Stimulated activated CD8-positive, alpha-beta memory T cell treated with anti-CD3 and anti-CD28 coated beads, Interleukin-4, amount 100 ng/mL, for 24 hours (primary cell): ENCODE data around the gene FGFRL1.
"Not testable (repeated sequence)": the region's sequence is repeated elsewhere in the genome, so short reads cannot be mapped to it uniquely, and the experiment has no call there.

Source experiments
- DNase-seq: peaks from one replicate; pipeline ENCODE4 v3.0.0-alpha.2; 2020; ENCODE audit warnings: low read depth

The FGFRL1 gene

DNA sequence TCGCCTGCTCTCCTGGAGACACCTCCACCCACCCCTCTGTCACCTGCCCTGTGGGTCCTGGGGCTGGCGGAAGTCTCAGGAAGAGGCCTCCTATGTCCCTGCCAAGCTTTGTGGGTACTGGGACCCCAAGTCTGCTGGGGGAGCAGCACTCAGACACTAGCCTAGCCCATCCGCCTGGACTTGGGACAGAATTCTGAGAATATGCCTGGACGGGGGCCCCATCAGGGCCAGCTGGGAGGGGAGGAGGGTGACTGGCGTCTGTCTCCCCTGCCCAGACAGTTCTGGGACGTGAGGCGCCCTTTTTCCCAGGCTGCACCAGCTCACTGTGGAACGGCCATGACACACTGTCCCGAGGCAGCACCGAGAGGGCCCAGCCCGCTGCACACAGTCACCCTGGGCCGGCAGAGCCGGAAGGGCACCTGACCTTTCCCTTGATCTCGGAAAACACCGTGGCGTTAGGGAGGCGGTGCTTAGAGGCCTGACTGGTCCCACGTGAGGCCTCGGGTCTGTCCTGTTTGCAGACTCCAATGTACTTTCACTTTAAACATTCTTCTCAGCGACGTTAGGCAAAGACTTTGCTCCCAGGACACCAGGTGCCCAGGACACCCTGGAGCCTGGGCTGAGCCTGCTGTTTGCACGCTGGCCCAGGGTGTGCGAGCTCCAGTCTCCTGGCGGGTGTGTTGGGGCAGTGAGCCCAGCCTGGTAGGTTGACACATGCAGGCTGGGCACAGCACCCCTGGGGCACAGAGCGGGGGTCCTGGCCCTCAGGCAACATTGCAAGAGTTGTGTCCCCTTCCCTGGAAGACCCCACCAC is 18.9 kb upstream of the FGFRL1 start:
- no peak for DNase-seq

DNA sequence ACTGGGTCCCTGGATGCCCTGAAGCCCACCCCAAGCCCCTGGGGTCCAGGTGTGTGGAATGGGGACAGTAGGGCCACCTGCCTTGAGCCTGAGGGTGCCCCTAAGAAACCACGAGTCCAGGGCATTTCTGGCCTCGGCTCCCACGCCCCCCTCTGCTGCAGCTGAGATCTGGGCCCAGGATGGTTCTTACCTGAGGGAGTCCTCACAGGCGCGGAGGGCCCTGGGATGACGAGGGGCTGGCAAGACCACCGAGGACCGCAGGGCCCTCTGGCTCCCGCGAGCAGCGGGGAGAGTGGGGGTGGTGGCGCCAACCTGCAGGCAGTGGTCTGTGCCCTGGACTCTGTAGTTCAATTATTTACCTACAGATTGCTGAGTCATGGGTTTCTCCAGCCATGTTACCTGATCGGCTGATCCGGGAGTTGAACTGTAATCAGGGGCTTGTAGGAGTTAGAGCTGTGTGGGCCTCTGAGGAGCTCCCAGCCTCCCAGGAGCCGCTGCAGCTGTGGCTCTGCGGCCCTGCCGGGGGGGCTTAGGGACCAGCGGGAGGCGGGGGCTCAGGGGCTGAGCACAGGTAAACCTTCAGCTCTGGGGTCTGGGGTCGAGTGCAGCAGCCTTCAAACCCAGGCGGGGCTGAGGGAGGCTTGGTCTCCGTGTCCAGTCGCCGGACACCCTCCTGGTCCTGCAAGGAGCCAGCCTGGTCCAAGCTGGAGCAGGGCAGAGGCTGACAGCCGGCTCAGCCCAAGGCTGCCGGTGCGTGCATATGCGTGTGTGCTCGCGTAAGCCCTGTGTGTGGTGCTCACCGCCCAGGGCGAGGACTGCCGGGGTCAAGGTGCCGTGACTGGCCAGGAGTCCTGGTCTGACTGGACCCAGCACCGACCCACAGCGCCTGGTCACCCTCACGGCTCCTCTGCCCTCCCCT is 18.1 kb upstream of the FGFRL1 start, which contains the start of gene SLC26A1:
Gene SLC26A1 (minus strand): TSS at position 294 of the 919 bp plus-strand sequence. CDS start 1,701 bp downstream, outside the sequence.
- DNase-seq = no peak

DNA sequence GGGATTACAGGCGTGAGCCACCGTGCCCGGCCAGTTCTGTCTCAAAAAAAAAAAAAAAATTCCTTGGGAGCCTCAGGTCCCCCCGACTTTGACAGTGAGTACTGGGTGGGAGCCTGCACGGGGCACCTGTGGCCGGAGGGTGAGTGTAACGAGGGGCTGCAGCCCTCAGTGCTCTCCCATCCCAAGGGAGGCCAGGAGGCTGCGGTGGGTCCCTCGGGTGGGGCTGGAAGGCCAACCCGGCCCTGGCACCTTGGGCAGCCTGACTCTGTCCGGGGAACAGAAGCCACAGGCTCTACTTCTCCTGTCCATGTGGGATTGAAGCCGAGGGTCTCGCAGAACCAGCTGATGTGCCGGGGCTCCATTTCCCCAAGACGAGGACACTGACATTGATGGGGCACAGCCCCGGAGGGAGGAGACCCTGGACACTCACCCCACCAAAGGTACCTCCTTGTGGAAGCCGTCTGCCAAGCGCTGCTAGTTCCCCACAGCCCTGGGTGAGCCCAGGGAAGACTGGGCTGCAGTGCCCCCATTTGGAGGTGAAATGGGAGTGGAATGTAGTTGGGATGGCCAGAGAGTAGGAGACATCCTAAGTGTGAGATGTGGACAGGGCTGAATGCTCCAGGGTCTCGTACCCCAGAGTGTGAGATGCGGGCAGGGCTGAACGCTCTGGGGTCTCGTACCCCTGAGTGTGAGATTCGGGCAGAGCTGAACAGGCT is 16.0 kb upstream of the FGFRL1 start:
- no peak for DNase-seq

DNA sequence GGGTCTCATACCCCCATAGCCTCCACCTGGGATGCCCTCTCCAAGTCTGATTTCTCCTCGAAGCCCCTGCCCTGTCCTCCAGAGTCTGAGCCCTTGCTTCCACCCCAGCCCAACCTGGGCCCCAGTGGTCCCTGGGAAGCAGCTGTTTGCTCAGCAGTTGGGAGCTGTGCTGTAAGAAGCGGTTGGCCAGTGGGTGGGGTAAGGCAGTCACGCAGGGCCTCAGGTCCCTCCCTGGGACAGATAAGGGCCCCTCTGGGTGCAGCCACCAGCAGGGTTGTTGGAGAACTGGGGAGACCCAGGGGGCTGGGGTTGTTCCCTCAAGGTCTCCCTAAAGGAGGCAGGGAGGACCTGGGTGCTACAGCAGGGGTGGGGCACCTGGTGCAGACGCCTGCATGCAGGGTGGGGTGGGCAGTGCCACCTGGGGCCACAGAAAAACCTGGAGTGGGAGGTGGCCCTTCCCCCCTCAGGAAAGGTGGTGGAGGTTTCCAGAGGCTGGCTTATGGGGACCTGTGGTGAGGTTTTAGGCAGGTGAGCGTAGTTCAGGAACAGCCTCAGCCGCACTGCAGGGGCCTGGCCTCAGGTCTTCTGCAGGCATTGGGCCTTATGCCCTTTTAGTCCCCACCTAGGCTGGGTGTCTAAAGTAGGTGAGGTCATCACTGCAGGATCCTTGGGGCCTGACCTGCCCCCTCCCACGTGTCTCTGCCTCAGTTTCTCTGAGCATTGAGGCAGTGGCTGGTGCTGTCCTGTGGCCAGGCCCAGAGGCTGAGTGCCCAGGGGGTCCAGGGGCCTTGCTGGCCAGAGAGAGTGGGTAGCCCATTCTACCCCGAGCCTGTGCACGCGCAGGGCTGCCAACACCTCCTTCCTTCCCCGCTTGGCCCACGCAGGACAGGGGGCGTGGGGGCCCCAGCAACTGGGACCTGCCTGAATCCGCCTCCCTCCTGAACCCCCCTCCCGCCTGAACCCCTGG is 15.1 kb upstream of the FGFRL1 start:
- no peak for DNase-seq

DNA sequence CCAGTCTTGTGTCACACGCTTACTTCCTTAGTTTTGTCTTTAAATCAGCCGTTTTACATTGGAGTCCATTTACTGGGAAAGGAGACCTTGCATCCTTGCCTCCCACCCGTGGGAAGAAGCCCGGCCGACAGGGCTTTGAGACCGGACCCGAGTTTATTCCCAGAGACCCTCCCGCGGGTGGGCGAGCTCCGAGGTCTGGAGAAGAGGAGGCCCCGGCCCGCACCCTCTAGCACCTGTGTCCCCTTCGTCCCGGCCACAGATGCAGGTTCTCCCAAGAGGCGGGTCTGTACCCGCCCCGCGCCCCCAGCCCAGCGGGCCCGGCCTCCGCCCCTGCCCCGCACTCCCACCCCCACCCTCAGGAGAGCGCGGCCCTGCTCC is 14.4 kb upstream of the FGFRL1 start:
- DNase-seq = no peak

DNA sequence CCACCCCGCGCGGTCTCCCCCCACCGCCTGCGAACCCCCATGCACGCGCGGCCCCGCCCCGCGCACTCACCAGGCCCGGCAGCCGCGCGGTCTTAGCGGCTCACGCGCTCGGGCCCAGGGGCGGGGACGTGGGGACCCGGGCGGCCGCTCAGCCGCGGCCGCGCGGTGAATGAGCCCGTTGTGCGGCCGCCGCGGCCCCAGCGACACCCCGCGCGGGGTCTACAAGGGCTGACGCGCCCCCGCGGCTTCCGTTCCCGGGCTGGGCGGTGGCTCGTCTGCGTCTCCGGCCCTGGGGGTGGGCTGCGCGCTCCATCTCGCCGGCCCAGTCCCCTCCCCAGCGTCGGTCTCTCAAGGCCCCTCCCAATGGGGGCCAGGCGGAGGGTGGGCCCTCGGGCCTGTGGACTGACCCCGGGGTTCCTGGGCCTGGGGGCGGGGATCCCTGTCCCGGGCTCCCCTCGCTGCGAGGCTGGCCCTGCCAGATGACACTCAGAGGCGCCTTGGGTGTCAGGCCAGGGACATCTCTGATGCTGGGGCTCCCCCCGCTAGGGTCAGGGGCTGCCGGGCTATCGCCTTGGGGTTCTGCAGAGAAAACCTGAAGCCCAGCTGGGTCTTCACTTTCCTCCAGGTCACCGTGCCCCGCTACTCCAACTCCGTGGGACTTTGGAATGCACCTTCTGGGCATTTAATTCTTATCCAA is 13.9 kb upstream of the FGFRL1 start:
- no peak for DNase-seq

DNA sequence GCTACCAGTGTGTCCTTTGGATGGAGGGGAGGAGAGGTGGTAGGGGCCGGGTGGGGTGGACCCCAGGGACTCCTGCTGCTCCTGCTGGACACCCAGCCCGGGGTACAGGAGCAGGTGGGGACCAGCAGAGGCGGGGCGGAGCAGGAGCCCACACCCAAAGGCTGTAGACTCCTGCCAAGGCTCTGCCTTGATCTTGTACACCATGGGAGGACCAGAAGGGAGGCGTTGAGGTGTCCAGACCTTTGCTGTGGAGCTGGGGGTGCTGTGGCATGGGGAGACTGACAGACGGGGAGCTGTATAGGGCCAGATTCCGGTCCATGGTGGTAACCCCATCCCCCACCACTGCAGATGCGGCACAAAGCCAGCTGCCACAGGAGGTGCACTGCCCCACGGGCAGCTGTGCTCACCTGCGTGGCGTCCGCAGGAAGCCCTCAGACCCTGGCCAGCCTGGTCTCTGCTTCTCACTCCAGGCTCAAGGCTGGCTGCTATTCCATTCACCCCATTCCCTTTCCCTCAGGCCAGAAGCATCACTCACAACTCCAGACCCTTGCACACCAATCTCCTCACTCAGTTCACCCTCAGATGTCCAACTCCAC is 13.2 kb upstream of the FGFRL1 start:
- DNase-seq = no peak

DNA sequence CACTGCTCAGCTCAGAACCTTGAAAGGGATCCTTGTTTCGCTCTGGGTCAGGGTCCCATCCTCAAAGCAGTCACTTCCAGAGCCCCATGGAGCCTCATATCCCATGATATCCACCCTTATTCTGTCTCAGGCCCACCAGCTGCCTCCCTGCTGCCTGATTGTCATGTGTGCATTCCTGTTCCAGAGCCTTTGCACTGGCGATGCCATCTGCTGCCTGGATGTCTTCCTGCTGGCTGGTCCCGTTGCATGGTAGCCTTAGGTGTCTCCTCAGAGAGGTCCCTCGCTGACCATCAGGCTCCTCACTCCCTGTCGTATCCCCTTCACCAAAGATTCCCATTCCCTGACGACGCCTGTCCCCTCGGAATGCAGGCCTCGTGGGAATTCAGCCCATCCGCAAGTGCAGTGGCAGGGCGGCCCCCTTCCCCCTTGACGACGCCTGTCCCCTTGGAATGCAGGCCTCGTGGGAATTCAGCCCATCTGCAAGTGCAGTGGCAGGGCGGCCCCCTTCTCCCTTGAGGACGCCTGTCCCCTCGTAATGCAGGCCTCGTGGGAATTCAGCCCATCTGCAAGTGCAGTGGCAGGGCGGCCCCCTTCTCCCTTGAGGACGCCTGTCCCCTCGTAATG is 12.1 kb upstream of the FGFRL1 start:
- not testable (repeated sequence) for DNase-seq

DNA sequence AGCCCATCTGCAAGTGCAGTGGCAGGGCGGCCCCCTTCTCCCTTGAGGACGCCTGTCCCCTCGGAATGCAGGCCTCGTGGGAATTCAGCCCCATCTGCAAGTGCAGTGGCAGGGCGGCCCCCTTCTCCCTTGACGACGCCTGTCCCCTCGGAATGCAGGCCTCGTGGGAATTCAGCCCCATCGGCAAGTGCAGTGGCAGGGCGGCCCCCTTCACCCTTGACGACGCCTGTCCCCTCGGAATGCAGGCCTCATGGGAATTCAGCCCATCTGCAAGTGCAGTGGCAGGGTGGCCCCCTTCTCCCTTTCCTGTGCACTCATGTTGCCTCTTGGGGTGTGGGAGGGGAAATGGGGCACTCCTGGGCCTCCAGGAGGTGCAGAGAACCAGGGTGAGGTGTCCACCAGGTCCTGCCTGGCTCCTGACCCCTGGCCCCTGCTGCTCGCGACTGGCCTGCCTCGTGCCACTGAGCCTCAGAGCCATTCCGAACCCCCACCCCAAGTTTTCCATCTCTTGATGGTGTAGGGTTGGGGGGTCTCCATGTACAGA is 11.5 kb upstream of the FGFRL1 start:
- no peak for DNase-seq

DNA sequence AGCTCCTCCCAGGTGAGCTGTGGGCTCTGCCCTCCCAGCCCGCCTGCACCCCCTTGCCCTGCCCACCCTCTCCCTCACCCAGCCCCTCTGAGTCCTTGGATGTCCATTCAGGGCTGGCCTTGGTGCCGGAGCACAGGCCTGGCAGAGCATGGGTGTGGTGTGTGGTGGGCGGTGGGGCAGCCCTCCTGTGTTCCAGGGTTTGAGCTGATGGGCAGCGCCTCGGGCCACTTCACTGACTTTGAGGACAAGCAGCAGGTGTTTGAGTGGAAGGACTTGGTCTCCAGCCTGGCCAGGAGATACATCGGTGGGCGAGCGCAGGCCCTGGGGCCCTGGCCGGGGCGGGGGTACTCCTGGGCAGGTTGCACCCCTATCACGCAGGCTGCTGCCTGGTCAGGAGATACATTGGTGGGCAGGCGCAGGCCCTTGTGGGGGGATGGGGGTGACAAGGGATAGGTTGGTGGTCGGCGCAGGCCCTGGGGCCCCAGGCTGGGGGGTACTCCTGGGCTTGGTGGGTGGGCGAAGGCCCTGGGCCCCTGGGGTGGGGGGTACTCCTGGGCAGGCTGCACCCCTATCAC is 10.7 kb upstream of the FGFRL1 start:
- DNase-seq = no peak

DNA sequence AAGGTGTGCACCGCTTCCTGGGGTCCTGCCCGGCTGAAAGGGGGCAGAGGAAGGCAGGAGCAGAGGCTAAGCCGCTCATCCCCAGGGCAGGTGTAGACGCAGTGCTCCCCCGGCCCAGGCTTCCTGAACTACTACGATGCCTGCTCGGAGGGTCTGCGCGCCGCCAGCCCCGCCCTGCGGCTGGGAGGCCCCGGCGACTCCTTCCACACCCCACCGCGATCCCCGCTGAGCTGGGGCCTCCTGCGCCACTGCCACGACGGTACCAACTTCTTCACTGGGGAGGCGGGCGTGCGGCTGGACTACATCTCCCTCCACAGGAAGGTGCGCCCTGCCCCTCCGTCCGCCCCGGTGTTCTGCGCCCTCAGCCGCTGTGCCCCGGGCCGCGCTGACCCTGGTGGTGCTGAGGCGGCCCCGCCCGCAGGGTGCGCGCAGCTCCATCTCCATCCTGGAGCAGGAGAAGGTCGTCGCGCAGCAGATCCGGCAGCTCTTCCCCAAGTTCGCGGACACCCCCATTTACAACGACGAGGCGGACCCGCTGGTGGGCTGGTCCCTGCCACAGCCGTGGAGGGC is 9.8 kb upstream of the FGFRL1 start:
- DNase-seq = no peak

DNA sequence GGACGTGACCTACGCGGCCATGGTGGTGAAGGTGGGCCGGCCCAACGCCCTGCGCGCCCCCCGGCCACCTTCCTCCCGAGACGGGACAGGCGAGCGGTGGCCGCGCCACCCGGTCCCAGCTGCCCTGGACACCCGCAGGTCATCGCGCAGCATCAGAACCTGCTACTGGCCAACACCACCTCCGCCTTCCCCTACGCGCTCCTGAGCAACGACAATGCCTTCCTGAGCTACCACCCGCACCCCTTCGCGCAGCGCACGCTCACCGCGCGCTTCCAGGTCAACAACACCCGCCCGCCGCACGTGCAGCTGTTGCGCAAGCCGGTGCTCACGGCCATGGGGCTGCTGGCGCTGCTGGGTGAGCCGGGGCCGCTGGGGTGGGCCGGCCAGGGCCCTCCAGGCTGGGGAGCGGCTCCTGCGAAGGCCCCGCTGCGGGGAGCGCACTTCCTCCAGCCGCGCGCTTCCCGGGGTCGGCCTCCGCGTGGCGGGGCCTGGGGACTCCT is 9.2 kb upstream of the FGFRL1 start:
- no peak for DNase-seq

DNA sequence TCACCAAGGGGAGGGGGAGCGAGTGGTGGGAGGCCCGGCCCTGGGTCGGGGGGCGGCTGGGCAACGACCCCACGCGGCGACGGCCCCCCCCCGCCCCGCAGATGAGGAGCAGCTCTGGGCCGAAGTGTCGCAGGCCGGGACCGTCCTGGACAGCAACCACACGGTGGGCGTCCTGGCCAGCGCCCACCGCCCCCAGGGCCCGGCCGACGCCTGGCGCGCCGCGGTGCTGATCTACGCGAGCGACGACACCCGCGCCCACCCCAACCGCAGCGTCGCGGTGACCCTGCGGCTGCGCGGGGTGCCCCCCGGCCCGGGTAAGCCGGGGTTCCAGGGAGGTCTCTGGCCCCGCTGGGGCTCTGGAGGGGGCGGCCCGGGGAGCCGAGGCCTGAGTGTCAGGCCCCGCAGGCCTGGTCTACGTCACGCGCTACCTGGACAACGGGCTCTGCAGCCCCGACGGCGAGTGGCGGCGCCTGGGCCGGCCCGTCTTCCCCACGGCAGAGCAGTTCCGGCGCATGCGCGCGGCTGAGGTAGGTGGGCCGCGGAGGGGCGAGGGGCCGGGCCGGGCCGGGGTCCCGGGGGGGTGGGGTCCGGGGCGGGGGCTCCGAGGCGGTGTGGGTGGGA is 8.7 kb upstream of the FGFRL1 start:
- no peak for DNase-seq

DNA sequence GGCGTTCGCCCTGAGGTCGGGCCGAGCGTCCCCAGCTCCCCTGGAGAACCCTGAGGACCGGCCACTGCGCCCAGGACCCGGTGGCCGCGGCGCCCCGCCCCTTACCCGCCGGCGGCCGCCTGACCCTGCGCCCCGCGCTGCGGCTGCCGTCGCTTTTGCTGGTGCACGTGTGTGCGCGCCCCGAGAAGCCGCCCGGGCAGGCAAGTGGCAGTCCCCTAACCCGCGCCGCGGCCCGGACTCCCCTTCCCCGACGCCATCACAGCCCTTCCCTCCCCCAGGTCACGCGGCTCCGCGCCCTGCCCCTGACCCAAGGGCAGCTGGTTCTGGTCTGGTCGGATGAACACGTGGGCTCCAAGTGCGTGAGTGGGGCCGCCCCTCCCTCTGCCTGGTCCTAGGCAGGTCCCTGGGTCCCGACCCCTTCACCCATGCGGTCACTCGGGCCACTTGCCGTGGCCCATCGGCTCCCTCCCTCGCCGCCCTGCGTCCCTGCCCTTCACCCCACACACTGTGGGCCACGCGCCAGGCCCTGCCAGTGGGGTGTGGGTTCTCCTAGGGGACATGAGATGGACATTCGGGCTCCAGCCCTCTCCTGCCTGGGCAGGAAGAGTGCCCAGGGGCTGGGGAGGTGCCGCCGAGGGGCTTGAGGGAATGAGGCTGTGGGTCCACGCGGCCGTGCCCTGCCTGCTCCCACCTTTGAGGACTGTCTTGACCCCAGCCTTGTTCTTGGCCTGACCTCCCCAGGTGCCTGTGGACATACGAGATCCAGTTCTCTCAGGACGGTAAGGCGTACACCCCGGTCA is 8.0 kb upstream of the FGFRL1 start:
- no peak for DNase-seq

DNA sequence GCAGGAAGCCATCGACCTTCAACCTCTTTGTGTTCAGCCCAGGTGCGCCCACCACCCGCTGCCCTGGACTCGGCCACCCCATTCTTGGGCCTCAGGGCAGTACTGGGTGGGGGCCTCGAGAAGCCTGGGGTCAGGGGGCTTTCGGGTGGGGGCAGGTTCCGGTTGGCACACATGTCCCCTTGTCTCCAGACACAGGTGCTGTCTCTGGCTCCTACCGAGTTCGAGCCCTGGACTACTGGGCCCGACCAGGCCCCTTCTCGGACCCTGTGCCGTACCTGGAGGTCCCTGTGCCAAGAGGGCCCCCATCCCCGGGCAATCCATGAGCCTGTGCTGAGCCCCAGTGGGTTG is 7.4 kb upstream of the FGFRL1 start:
- no peak for DNase-seq

DNA sequence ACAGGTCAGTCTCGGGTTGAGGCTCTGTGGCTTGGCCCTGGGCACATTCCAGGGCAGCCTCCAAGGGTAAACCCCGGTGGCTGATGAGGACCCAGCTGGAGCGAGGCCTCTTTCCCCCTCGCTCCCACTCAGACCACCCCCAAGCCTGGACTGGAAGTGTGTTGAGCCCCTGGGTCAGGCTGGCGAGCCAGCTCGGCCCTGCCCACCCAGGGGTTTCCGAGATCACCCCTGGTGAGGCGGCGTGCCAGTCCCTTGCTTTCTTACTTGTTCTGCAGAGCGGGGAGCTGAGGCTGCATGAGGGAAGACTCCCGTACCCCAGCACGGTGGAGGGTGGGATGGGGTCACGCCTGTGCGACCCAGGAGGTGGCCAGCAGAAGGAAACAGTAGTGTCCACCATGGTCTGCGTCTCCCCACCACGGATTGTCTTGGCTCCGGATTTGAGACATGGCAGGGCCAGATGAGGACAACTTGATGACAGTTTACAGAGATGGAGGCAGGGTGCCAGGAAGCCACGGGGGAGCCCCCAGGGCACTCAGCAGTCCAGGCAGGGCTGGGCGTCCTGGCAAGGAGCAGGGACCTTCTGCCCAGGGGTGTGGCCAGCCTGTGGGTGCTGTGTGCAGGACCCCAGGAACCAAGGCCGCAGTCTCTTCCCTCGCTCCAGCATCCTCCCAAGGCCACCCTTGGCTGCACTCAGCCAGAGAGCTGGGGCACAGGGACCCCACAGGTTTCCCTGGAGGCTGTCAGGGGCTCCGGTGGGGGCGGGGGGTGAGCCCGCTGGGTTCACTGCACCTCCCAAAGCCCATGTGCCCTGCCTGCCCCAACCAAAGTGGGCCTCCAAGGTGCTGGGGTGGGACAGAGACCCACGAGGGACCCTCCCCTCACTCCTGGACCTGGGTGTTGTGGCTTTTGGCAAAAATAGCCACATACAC is 6.6 kb upstream of the FGFRL1 start:
- no peak for DNase-seq
